Muscle of leg (tissue), 11 donors: ENCODE measurements around the gene PARD6G. TPM values are rescaled to one million over a fixed set of nuclear protein-coding genes. Genes with fewer than 3 reads are reported as not detected.

Experiments
- DNase-seq: peaks from one replicate; pipeline ENCODE4 v3.0.0; 2013
- H3K27ac ChIP-seq: one replicate; pipeline ENCODE4 v1.5.1; 2013; ENCODE audit warnings: mild to moderate bottlenecking, low read length, control low read depth
- H3K27me3 ChIP-seq: one replicate; pipeline ENCODE4 v1.6.1; 2013; ENCODE audit warnings: low read length; ENCODE audit not compliant: control insufficient read depth, insufficient read depth
- H3K36me3 ChIP-seq: one replicate; pipeline ENCODE4 v1.6.1; 2013; ENCODE audit warnings: low read length; ENCODE audit not compliant: control insufficient read depth, insufficient read depth
- H3K4me1 ChIP-seq: one replicate; pipeline ENCODE4 v1.6.1; 2013; ENCODE audit warnings: low read length; ENCODE audit not compliant: control insufficient read depth, insufficient read depth
- H3K4me3 ChIP-seq: one replicate; pipeline ENCODE4 v1.5.1; 2013; ENCODE audit warnings: low read length, control low read depth
- H3K9me3 ChIP-seq: replicated peaks from 2 replicates; pipeline ENCODE4 v1.6.1; 2013; ENCODE audit warnings: low read depth, low read length; ENCODE audit not compliant: control insufficient read depth
- WGBS: methylation state at CpG from one replicate; pipeline ENCODE4 v1.1.5; 2013; ENCODE audit warnings: missing lambda C conversion rate; ENCODE audit not compliant: insufficient coverage; 5-methylcytosine and 5-hydroxymethylcytosine counted together
- polyA plus RNA-seq, 8 donors: library from polyadenylated mRNA; unstranded; fragments of 120-200 nt; gene quantifications; one replicate each; pipeline versions ENCODE4 v1.2.1 to v1.2.3, GENCODE V29; 2013; ENCODE audit warnings: inconsistent platforms in 1 of 8, low replicate concordance in 1 of 8; ENCODE audit not compliant: insufficient read length in 8 of 8, insufficient read depth in 1 of 8
- total RNA-seq: library from RNA; stranded (reverse); fragments of 120-200 nt; gene quantifications from one replicate; pipeline ENCODE4 v1.2.4, GENCODE V29; 2013

PARD6G gene
- total and polyA plus RNA-seq, 9 donors, result 2.9 to 9.6 (median 6.9) TPM

GRCh38 chr18:80191264-80191663 lies 56.0 kb downstream of the PARD6G start:
- no peaks in the 10 kb centered on the region for H3K4me1 ChIP-seq
- H3K27ac ChIP-seq, result no peak overlapping the region
- H3K27me3 ChIP-seq, result no peaks in the 10 kb centered on the region
- no peaks in the 10 kb centered on the region for H3K9me3 ChIP-seq
- H3K36me3 ChIP-seq, result no peaks in the 10 kb centered on the region
- no peak overlapping the region for H3K4me3 ChIP-seq
- 100% methylated on average over 1 of the region's 5 CpGs for WGBS
- DNase-seq, result no peak

- Histone ChIP-seq H3K4me1 (no peaks in the 10 kb centered on the region), H3K9me3 (no peaks in the 10 kb centered on the region), H3K27me3 (no peaks in the 10 kb centered on the region), H3K27ac (no peak overlapping the region), H3K36me3 (no peaks in the 10 kb centered on the region), H3K4me3 (no peak overlapping the region)
- DNase-seq, result no peak
- 61% methylated on average over 2 of the region's 5 CpGs for WGBS
These were observed 57.0 kb downstream of the PARD6G start for GRCh38 chr18:80190311-80190710.

- no peak for DNase-seq
- Histone ChIP-seq H3K4me1 (no peaks in the 10 kb centered on the region), H3K36me3 (no peaks in the 10 kb centered on the region), H3K4me3 (no peak overlapping the region), H3K27me3 (no peaks in the 10 kb centered on the region), H3K9me3 (no peaks in the 10 kb centered on the region), H3K27ac (no peak overlapping the region)
- 88% methylated on average over 4 of the region's 10 CpGs for WGBS
These were observed 57.8 kb downstream of the PARD6G start for GRCh38 chr18:80189531-80189865.

- 91% methylated on average over 20 of the region's 20 CpGs for WGBS
- Histone ChIP-seq H3K4me1 (no peaks in the 10 kb centered on the region), H3K27me3 (no peaks in the 10 kb centered on the region), H3K27ac (no peak overlapping the region), H3K36me3 (no peaks in the 10 kb centered on the region), H3K9me3 (no peaks in the 10 kb centered on the region), H3K4me3 (no peak overlapping the region)
- DNase-seq, result no peak
These were observed 58.4 kb downstream of the PARD6G start for GRCh38 chr18:80188643-80189530.

GRCh38 chr18:80187956-80188642 lies 59.2 kb downstream of the PARD6G start:
- Histone ChIP-seq H3K36me3 (no peaks in the 10 kb centered on the region), H3K4me1 (no peaks in the 10 kb centered on the region), H3K9me3 (no peaks in the 10 kb centered on the region), H3K4me3 (no peak overlapping the region), H3K27ac (no peak overlapping the region), H3K27me3 (no peaks in the 10 kb centered on the region)
- 99% methylated on average over 11 of the region's 19 CpGs for WGBS
- no peak for DNase-seq

- no peaks in the 10 kb centered on the region for H3K9me3 ChIP-seq
- DNase-seq, result no peak
- H3K4me3 ChIP-seq, result no peak overlapping the region
- WGBS, result 98% methylated on average over 12 of the region's 12 CpGs
- peaks cover 4% of the 10 kb centered on the region for H3K4me1 ChIP-seq
- H3K27me3 ChIP-seq, result no peaks in the 10 kb centered on the region
- H3K27ac ChIP-seq, result no peak overlapping the region
- no peaks in the 10 kb centered on the region for H3K36me3 ChIP-seq
These were observed 61.8 kb downstream of the PARD6G start for GRCh38 chr18:80185545-80185944.

- Histone ChIP-seq H3K27me3 (no peaks in the 10 kb centered on the region), H3K4me3 (no peak overlapping the region), H3K9me3 (no peaks in the 10 kb centered on the region), H3K27ac (no peak overlapping the region), H3K36me3 (no peaks in the 10 kb centered on the region), H3K4me1 (peaks cover 4% of the 10 kb centered on the region)
- no peak for DNase-seq
- 89% methylated on average over 25 of the region's 26 CpGs for WGBS
These were observed 63.0 kb downstream of the PARD6G start for GRCh38 chr18:80184243-80184772.

GRCh38 chr18:80183273-80184050 lies 63.9 kb downstream of the PARD6G start:
- Histone ChIP-seq H3K4me1 (peaks cover 4% of the 10 kb centered on the region), H3K9me3 (no peaks in the 10 kb centered on the region), H3K27ac (no peak overlapping the region), H3K4me3 (no peak overlapping the region), H3K27me3 (no peaks in the 10 kb centered on the region), H3K36me3 (no peaks in the 10 kb centered on the region)
- DNase-seq, result no peak
- WGBS, result 47% methylated on average over 9 of the region's 13 CpGs

GRCh38 chr18:80182855-80183254 lies 64.5 kb downstream of the PARD6G start:
- DNase-seq, result no peak
- Histone ChIP-seq H3K36me3 (no peaks in the 10 kb centered on the region), H3K9me3 (no peaks in the 10 kb centered on the region), H3K27ac (no peak overlapping the region), H3K4me1 (peaks cover 4% of the 10 kb centered on the region), H3K4me3 (no peak overlapping the region), H3K27me3 (no peaks in the 10 kb centered on the region)
- WGBS, result 67% methylated on average over 1 of the region's 9 CpGs
